ENCODE data around the gene DCTN1.

DCTN1 gene

GRCh38 chr2:74316627-74317295 is 63.4 kb downstream of the DCTN1 start:
- no peak for DNase-seq

GRCh38 chr2:74314107-74314506 is 66.0 kb downstream of the DCTN1 start:
- no peak for DNase-seq

GRCh38 chr2:74313497-74313896 is 66.6 kb downstream of the DCTN1 start:
- DNase-seq = no peak

- DNase-seq = no peak
Observed at GRCh38 chr2:74312913-74313312, 67.2 kb downstream of the DCTN1 start.

Data from left hindlimb (tissue), 1 donor.